ENCODE data around the gene DLG2.

The DLG2 gene

DNA sequence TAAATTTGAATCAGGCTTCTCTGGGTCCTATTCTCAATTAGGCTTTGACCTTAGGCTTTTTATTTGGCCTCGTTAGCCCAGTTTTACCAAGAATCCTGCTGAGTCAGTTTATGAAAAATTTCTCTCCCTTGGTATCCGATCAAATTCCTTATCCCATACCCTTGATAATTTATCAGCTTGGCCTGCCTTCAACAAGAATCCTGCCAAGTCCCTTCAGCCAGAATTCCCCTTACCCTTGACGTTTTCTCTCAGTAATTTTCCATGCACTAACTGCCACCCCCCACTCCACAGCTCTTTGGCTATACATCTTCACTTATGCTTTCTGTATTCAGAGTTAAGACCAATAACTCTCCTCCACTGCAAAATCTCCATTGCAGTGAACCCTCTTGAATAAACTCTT lies 1530.0 kb downstream of the DLG2 start:
- Histone ChIP-seq H3K36me3 (no peaks in the 10 kb centered on the region), H3K27me3 (ENCODE audit: insufficient read depth, low read depth, severe bottlenecking) (no peaks in the 10 kb centered on the region), H3K27ac (no peak overlapping the region), H3K9me3 (ENCODE audit: severe bottlenecking) (no peaks in the 10 kb centered on the region), H3K4me3 (ENCODE audit: low read depth, low read length) (no peak overlapping the region)
- no peak for DNase-seq
- TF ChIP-seq CTCF (IDR thresholded peaks at IDR 0.05; ENCODE audit: low read depth, low read length) = no peak

DNA sequence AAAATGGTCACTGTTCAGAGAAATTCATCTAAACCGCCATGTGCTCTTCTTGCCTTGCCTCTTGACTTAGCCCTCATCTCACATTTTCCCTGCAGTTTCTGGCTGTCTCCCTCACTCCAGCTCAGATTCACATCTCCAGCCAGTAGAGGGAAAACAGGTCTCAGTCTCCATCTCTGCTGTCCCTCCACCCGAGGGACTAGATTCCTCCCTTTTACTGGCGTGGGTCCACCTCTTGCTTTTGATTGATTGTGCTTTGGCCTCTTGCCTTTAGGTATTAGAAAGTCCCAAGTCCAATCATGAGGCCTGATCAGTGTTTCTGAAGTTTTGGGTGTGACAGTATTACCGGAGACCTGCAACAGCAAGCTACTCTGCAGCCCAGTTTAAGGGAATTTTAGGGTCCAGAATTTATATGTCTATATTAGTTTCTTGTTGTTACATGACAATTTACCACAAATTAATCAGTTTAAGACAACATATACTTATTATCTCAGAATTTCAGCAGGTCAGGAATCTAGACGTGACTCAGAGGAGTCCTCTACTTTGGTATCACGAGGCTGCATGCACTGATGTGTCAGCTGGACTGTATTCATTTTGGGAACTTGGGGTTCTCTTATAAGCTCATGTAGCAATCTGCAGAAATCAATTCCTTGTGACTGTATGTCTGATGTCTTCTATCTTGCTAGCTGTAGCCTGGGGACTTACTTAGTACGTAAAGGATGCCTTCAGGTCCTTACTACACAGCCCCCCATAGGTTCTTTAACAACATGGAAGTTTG lies 1535.7 kb downstream of the DLG2 start:
- no peaks in the 10 kb centered on the region for H3K27me3 ChIP-seq (ENCODE audit: insufficient read depth, low read depth, severe bottlenecking)
- H3K4me3 ChIP-seq (ENCODE audit: low read depth, low read length) = no peak overlapping the region
- no peaks in the 10 kb centered on the region for H3K9me3 ChIP-seq (ENCODE audit: severe bottlenecking)
- no peaks in the 10 kb centered on the region for H3K36me3 ChIP-seq
- no peak for DNase-seq
- H3K27ac ChIP-seq = no peak overlapping the region
- no peak for TF ChIP-seq CTCF (IDR thresholded peaks at IDR 0.05; ENCODE audit: low read depth, low read length)

- Histone ChIP-seq H3K9me3 (ENCODE audit: severe bottlenecking) (no peaks in the 10 kb centered on the region), H3K4me3 (ENCODE audit: low read depth, low read length) (no peak overlapping the region), H3K36me3 (no peaks in the 10 kb centered on the region), H3K27me3 (ENCODE audit: insufficient read depth, low read depth, severe bottlenecking) (no peaks in the 10 kb centered on the region), H3K27ac (no peak overlapping the region)
- no peak for TF ChIP-seq CTCF (IDR thresholded peaks at IDR 0.05; ENCODE audit: low read depth, low read length)
- no peak for DNase-seq
Measured at GRCh38 chr11:84089072-84090057, 1537.8 kb downstream of the DLG2 start.

DNA sequence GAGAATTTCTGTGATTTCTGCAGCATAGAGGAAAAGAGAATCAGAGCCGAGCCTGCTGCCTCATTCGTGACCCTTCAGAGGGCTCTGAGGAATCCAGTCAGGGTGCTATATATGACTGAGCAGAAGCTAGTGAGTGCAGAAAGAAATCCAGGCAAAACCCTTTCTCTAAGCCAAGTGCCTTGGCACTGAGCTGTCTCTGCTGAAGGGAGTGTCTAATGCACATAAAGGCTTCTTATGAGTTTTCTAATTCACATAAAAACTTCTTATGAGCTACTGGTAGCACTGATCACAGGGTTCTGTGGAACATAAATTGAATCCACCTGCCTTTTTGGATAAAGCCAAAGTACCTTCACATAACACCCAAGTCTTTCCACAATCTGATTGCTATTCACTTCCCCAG lies 1555.3 kb downstream of the DLG2 start:
- no peaks in the 10 kb centered on the region for H3K9me3 ChIP-seq (ENCODE audit: severe bottlenecking)
- no peak overlapping the region for H3K4me3 ChIP-seq (ENCODE audit: low read depth, low read length)
- no peaks in the 10 kb centered on the region for H3K27me3 ChIP-seq (ENCODE audit: insufficient read depth, low read depth, severe bottlenecking)
- TF ChIP-seq CTCF (IDR thresholded peaks at IDR 0.05; ENCODE audit: low read depth, low read length) = no peak
- H3K27ac ChIP-seq = no peak overlapping the region
- no peaks in the 10 kb centered on the region for H3K36me3 ChIP-seq
- DNase-seq = no peak

- Histone ChIP-seq H3K27ac (no peak overlapping the region), H3K4me3 (ENCODE audit: low read depth, low read length) (no peak overlapping the region), H3K27me3 (ENCODE audit: insufficient read depth, low read depth, severe bottlenecking) (no peaks in the 10 kb centered on the region), H3K36me3 (no peaks in the 10 kb centered on the region), H3K9me3 (ENCODE audit: severe bottlenecking) (no peaks in the 10 kb centered on the region)
- no peak for TF ChIP-seq CTCF (IDR thresholded peaks at IDR 0.05; ENCODE audit: low read depth, low read length)
- DNase-seq = no peak
Measured at GRCh38 chr11:84069048-84069447, 1558.1 kb downstream of the DLG2 start.

Measured in WERI-Rb-1 (cell line).